ENCODE measurements around the gene GPC3. TPM values are rescaled to one million over a fixed set of nuclear protein-coding genes. Genes with fewer than 3 reads are reported as not detected.

GPC3 gene
- total and polyA plus RNA-seq, 2 experiments from 2014 or later: 36.8 to 60.1 TPM

DNA sequence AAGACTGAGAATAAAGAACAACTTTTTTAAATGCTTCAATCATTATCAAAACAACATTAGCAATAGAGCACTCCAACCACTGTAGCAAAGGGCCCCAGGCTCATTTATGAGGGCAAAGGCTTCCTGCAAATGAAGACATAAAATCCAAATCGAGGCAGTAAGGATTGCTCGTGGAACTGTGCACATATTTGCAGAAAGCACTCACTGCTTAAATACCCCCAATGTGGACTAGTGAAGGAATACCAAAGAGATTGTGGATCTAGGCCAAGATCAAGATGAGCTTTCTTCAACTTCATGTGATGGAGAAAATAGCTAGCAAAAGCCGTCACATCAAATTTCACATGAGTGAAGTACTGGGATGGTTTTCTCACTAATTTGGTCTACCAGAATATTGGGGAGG lies 35.2 kb downstream of the GPC3 start:
- Histone ChIP-seq H4K20me1 (replicated peaks; ENCODE audit: insufficient read depth) (no peaks in the 10 kb centered on the region), H3K79me2 (replicated peaks; ENCODE audit: insufficient read depth) (no peaks in the 10 kb centered on the region), H3K36me3 (ENCODE audit: insufficient read depth) (no peaks in the 10 kb centered on the region), H3K4me3 (no peak overlapping the region), H3K27me3 (ENCODE audit: insufficient read depth) (no peaks in the 10 kb centered on the region), H2AFZ (no peak overlapping the region), H3K27ac (ENCODE audit: low read depth) (no peak overlapping the region), H3K4me2 (no peak overlapping the region), H3K4me1 (ENCODE audit: insufficient read depth) (0 out of 2 replicates have a peak, but pooled peaks cover 4% of the 10 kb centered on the region), H3F3A (replicated peaks; ENCODE audit: low read depth) (no peaks in the 10 kb centered on the region), H3K9me2 (ENCODE audit: insufficient read depth) (no peaks in the 10 kb centered on the region)
- Mint-ChIP-seq H3K27ac (no peak overlapping the region), H3K36me3 (ENCODE audit: low read depth) (peaks cover 12% of the 10 kb centered on the region; the same call in 2 of the 3 replicates), H3K4me1 (peaks cover 10% of the 10 kb centered on the region), H3K9me3 (0 out of 3 replicates have a peak, but pooled peaks cover 3% of the 10 kb centered on the region), H3K4me3 (no peak overlapping the region), H3K27me3 (ENCODE audit: insufficient read depth, low read depth, poor library complexity) (no peaks in the 10 kb centered on the region)
- ATAC-seq: no peak
- TF ChIP-seq NANOG (IDR thresholded peaks at IDR 0.05; ENCODE audit: borderline replicate concordance): no peak
- TF ChIP-seq ZNF331 (CRISPR knock-in tag; IDR thresholded peaks at IDR 0.05; ENCODE audit: low read depth): no peak
- TF ChIP-seq JUNB (IDR thresholded peaks at IDR 0.05; ENCODE audit: unreplicated experiment): no peak
- TF ChIP-seq, protein P1, sequence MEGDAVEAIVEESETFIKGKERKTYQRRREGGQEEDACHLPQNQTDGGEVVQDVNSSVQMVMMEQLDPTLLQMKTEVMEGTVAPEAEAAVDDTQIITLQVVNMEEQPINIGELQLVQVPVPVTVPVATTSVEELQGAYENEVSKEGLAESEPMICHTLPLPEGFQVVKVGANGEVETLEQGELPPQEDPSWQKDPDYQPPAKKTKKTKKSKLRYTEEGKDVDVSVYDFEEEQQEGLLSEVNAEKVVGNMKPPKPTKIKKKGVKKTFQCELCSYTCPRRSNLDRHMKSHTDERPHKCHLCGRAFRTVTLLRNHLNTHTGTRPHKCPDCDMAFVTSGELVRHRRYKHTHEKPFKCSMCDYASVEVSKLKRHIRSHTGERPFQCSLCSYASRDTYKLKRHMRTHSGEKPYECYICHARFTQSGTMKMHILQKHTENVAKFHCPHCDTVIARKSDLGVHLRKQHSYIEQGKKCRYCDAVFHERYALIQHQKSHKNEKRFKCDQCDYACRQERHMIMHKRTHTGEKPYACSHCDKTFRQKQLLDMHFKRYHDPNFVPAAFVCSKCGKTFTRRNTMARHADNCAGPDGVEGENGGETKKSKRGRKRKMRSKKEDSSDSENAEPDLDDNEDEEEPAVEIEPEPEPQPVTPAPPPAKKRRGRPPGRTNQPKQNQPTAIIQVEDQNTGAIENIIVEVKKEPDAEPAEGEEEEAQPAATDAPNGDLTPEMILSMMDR (conservative IDR thresholded peaks at IDR 0.05; ENCODE audit: low read depth in 2 of 2): no peak
- TF ChIP-seq, protein P2, sequence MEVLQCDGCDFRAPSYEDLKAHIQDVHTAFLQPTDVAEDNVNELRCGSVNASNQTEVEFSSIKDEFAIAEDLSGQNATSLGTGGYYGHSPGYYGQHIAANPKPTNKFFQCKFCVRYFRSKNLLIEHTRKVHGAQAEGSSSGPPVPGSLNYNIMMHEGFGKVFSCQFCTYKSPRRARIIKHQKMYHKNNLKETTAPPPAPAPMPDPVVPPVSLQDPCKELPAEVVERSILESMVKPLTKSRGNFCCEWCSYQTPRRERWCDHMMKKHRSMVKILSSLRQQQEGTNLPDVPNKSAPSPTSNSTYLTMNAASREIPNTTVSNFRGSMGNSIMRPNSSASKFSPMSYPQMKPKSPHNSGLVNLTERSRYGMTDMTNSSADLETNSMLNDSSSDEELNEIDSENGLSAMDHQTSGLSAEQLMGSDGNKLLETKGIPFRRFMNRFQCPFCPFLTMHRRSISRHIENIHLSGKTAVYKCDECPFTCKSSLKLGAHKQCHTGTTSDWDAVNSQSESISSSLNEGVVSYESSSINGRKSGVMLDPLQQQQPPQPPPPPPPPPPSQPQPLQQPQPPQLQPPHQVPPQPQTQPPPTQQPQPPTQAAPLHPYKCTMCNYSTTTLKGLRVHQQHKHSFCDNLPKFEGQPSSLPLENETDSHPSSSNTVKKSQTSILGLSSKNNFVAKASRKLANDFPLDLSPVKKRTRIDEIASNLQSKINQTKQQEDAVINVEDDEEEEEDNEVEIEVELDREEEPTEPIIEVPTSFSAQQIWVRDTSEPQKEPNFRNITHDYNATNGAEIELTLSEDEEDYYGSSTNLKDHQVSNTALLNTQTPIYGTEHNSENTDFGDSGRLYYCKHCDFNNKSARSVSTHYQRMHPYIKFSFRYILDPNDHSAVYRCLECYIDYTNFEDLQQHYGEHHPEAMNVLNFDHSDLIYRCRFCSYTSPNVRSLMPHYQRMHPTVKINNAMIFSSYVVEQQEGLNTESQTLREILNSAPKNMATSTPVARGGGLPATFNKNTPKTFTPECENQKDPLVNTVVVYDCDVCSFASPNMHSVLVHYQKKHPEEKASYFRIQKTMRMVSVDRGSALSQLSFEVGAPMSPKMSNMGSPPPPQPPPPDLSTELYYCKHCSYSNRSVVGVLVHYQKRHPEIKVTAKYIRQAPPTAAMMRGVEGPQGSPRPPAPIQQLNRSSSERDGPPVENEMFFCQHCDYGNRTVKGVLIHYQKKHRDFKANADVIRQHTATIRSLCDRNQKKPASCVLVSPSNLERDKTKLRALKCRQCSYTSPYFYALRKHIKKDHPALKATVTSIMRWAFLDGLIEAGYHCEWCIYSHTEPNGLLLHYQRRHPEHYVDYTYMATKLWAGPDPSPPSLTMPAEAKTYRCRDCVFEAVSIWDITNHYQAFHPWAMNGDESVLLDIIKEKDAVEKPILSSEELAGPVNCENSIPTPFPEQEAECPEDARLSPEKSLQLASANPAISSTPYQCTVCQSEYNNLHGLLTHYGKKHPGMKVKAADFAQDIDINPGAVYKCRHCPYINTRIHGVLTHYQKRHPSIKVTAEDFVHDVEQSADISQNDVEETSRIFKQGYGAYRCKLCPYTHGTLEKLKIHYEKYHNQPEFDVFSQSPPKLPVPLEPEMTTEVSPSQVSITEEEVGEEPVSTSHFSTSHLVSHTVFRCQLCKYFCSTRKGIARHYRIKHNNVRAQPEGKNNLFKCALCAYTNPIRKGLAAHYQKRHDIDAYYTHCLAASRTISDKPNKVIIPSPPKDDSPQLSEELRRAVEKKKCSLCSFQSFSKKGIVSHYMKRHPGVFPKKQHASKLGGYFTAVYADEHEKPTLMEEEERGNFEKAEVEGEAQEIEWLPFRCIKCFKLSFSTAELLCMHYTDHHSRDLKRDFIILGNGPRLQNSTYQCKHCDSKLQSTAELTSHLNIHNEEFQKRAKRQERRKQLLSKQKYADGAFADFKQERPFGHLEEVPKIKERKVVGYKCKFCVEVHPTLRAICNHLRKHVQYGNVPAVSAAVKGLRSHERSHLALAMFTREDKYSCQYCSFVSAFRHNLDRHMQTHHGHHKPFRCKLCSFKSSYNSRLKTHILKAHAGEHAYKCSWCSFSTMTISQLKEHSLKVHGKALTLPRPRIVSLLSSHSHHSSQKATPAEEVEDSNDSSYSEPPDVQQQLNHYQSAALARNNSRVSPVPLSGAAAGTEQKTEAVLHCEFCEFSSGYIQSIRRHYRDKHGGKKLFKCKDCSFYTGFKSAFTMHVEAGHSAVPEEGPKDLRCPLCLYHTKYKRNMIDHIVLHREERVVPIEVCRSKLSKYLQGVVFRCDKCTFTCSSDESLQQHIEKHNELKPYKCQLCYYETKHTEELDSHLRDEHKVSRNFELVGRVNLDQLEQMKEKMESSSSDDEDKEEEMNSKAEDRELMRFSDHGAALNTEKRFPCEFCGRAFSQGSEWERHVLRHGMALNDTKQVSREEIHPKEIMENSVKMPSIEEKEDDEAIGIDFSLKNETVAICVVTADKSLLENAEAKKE (CRISPR knock-in tag; IDR thresholded peaks at IDR 0.05): no peak
- TF ChIP-seq, protein P3, sequence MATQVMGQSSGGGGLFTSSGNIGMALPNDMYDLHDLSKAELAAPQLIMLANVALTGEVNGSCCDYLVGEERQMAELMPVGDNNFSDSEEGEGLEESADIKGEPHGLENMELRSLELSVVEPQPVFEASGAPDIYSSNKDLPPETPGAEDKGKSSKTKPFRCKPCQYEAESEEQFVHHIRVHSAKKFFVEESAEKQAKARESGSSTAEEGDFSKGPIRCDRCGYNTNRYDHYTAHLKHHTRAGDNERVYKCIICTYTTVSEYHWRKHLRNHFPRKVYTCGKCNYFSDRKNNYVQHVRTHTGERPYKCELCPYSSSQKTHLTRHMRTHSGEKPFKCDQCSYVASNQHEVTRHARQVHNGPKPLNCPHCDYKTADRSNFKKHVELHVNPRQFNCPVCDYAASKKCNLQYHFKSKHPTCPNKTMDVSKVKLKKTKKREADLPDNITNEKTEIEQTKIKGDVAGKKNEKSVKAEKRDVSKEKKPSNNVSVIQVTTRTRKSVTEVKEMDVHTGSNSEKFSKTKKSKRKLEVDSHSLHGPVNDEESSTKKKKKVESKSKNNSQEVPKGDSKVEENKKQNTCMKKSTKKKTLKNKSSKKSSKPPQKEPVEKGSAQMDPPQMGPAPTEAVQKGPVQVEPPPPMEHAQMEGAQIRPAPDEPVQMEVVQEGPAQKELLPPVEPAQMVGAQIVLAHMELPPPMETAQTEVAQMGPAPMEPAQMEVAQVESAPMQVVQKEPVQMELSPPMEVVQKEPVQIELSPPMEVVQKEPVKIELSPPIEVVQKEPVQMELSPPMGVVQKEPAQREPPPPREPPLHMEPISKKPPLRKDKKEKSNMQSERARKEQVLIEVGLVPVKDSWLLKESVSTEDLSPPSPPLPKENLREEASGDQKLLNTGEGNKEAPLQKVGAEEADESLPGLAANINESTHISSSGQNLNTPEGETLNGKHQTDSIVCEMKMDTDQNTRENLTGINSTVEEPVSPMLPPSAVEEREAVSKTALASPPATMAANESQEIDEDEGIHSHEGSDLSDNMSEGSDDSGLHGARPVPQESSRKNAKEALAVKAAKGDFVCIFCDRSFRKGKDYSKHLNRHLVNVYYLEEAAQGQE (IDR thresholded peaks at IDR 0.05; ENCODE audit: unreplicated experiment): no peak
- TF ChIP-seq STAT1 (IDR thresholded peaks at IDR 0.05; ENCODE audit: unreplicated experiment): no peak
- no peak for TF ChIP-seq CREB1 (CRISPR knock-in tag; IDR thresholded peaks at IDR 0.05; ENCODE audit: low read depth)
- TF ChIP-seq EZH2phosphoT487 (IDR thresholded peaks at IDR 0.05; ENCODE audit: unreplicated experiment): no peak
- no peak for TF ChIP-seq EZH2 (IDR thresholded peaks at IDR 0.05; ENCODE audit: low read depth, unreplicated experiment)
- TF ChIP-seq ZNF114 (CRISPR knock-in tag; IDR thresholded peaks at IDR 0.05): no peak
- no peak for TF ChIP-seq POLR2AphosphoS5 (IDR thresholded peaks at IDR 0.05; ENCODE audit: low read depth)
- no peak for DNase-seq (ENCODE audit: low spot score)

Measured in GM23338 (cell line).